GM18861 (cell line): ENCODE measurements around the gene LETMD1.
A peak's percentile ranks its signal among the peaks of the same experiment; 100 is the strongest.

Experiments used
- ATAC-seq: cut with Tn5 transposase; IDR thresholded peaks from one replicate; pipeline ENCODE4 v1.9.1; 2021; ENCODE audit not compliant: unreplicated experiment

LETMD1 gene

GRCh38 chr12:51025836-51026638 lies 22.1 kb upstream of the LETMD1 start, which contains the start of gene SLC11A2:
Gene SLC11A2 (minus strand): TSS chr12:51026384. CDS start chr12:51010728, 15,656 bp downstream.
- ATAC-seq, result peak; percentile 61

- ATAC-seq, result no peak
Observed at GRCh38 chr12:51027342-51027835, 20.7 kb upstream of the LETMD1 start.

DNA sequence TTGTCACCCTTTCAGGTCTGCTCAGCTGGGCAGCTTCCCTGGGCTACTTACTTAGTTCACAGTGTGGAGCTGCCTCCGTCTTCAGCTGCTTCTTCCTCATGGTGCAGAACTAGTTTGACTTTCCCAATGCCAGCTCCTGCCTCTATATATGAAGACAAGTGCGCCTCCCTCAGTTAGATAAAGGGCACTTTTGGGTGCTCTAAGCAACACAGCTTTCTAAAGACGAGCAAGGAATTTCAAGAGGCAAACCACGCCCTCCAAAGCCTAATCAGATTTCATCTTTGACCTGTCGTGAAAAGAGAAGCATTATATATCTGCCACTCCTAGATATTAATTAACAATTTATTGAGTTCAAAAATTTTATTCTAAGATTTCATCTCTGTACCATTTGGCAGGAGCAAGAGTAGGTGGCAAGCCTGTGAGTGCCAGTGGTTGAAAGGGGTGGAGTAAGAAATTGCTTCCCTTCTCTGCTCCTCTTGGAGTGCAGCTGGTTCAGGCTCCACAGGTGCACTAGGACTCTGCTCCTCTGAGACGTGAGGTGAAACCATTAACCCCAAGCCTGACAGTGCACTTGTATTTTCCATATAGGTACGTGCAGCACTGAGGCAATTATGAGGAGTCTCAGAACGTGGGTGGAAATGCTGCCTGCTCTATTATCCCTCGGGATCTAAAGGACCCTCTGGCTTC lies 19.9 kb upstream of the LETMD1 start:
- ATAC-seq, result no peak

- no peak for ATAC-seq
Observed at GRCh38 chr12:51028813-51029150, 19.3 kb upstream of the LETMD1 start.

GRCh38 chr12:51033048-51033447 lies 15.1 kb upstream of the LETMD1 start:
- ATAC-seq, result no peak

- ATAC-seq, result no peak
Observed at GRCh38 chr12:51033457-51034089, 14.6 kb upstream of the LETMD1 start.

DNA sequence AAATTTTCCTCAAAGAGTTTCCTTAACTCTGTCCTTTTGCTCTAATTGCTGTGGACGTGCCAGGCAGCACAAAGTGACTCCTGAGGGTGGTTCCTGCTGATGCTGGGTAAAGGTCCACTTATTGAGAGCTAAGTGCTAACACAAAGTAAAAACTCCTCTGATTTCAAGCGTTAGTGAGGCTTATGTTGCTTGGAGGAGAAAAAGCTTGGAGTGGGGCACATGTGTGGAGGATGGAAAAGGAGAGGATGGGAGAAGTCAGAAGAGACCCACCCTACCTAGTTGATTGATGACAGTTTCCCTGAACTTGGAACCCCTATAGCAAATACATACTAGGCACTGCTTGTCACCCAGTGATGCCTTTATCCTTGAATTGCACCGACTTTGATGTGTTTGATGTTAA lies 11.8 kb upstream of the LETMD1 start:
- no peak for ATAC-seq

DNA sequence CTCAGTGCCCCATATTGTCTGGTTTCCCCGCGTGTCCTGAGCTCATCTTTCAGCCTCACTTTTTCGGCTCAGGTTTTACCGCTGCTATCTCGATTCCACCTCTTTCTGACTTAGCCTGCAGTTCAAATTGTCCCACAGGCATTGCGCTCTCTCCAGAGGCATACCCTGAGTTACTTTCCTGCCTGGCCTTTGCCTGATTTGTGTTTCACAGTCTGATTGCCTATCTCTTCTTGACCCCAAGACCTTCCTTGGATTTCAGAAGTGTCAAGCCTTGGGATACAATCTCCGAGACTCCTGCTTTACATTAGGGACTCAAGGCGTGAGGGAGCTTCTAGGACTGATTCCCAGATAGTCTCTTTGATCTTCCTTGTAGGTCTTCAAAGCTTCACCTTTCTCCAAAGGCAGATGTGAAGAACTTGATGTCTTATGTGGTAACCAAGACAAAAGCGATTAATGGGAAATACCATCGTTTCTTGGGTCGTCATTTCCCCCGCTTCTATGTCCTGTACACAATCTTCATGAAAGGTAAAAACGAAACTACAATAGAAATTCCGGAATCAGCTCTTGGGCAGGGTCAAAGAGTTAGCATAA lies 629 bp downstream of the LETMD1 start:
- ATAC-seq, result no peak

DNA sequence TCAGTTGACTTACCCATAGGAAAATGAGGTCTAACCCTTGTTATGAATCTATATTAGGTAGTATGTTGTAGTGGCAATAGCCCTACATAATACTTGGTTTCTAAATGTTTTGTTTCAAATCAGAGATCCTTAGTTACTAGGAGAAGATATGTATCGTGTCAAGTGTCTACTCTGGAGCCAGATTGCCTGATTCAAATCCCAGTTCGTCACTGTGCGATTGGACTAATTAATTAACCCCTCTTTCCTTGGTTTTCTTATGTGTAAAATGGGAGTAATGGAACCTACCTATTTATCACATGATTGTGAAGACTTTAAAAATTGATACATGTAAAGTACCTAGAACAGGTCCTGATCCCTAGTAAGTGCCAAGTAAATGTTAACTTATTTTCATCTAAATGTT lies 1.4 kb downstream of the LETMD1 start:
- no peak for ATAC-seq

DNA sequence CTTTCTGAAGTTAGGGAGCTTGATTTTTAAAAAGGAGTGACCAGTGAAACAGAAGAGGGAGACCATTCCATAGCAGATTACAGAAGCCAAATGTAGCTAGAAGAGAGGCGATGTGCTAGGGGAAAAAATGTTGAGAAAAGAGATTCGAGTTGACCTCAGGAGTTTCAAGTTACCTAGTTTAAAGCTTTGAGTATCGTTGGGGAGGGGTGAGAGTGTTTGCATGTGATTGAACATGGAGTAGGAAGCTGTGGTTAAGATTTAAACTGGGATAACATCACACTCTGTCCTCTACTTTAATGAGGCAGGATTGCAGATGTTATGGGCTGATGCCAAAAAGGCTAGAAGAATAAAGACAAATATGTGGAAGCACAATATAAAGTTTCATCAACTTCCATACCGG lies 3.7 kb downstream of the LETMD1 start:
- no peak for ATAC-seq

- ATAC-seq, result no peak
Observed at GRCh38 chr12:51055060-51055459, 6.9 kb downstream of the LETMD1 start.

DNA sequence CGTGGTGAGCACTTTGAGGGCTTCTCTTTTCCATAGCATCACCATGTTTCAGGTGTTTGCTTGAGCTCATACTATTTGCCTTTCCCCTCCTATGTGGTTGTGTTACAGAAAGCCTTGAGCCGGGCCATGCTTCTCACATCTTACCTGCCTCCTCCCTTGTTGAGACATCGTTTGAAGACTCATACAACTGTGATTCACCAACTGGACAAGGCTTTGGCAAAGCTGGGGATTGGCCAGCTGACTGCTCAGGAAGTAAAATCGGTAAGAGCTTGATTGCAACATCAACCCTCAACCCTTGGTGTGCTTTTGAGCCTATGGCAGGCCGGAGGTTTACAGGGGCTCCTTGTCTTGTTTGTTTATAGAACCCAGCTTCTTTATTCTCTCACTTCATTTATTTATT lies 8.1 kb downstream of the LETMD1 start:
- no peak for ATAC-seq

DNA sequence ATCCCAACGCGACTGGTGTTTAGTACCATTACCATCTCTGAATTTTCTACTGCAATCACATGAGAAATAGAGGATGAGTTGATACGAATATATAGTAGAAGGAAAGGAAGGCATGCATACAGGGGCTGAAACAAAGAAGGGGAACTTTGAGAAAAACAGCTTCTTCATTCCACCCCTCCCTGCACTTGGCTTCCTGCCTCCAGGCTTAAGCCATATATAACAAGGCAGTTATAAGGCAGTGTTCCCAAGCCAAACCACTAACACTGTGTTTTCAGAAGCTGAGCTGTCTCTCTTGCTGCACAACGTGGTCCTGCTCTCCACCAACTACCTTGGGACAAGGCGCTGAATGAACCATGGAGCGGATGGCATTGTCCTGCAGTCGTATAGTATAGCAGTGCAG lies 11.0 kb downstream of the LETMD1 start:
- ATAC-seq, result no peak

- no peak for ATAC-seq
Observed at GRCh38 chr12:51062631-51063397, 14.7 kb downstream of the LETMD1 start.

GRCh38 chr12:51065530-51065929 lies 17.4 kb downstream of the LETMD1 start:
- ATAC-seq, result no peak

- ATAC-seq, result no peak
Observed at GRCh38 chr12:51067229-51067628, 19.1 kb downstream of the LETMD1 start.

- no peak for ATAC-seq
Observed at GRCh38 chr12:51067771-51068170, 19.6 kb downstream of the LETMD1 start.

GRCh38 chr12:51070004-51070403 lies 21.9 kb downstream of the LETMD1 start:
- no peak for ATAC-seq

GRCh38 chr12:51071663-51072062 lies 23.5 kb downstream of the LETMD1 start:
- no peak for ATAC-seq

GRCh38 chr12:51075390-51075789 lies 27.3 kb downstream of the LETMD1 start:
- ATAC-seq, result no peak
